Gastrocnemius medialis (tissue), 4 donors: ENCODE data around the gene N4BP3. TPM values are rescaled to one million over a fixed set of nuclear protein-coding genes. Genes with fewer than 3 reads are reported as not detected.
"Not testable (repeated sequence)": the region's sequence is repeated elsewhere in the genome, so short reads cannot be mapped to it uniquely, and the experiment has no call there.

ENCODE experiments used
- ATAC-seq, 2 donors: fragments of 150-250 bp; one replicate each; pipeline ENCODE4 v1.9.1; 2016
- DNase-seq, 2 donors: peaks; one replicate each; pipeline ENCODE4 v3.0.0-alpha.2; 2019
- H3K27ac ChIP-seq, 4 donors: fragments of 200-600 bp; sonication (generic); 1 replicate in 1 of 4; 2 replicates in 3 of 4; pipeline ENCODE4 v1.5.1; 2016 to 2018; ENCODE audit warnings: mild to moderate bottlenecking in 2 of 4, moderate library complexity in 1 of 4
- H3K27me3 ChIP-seq, 3 donors: fragments of 200-600 bp; sonication (generic) in 2 of 3; 1 replicate in 1 of 3; 2 replicates in 2 of 3; pipeline versions ENCODE4 v1.5.1 to v1.6.0; 2016 to 2019; ENCODE audit warnings: mild to moderate bottlenecking in 1 of 3, moderate library complexity in 1 of 3
- H3K36me3 ChIP-seq, 2 donors: fragments of 200-600 bp; sonication (generic) in 1 of 2; one replicate each; pipeline ENCODE4 v1.5.1; 2017 to 2018
- H3K4me1 ChIP-seq, 2 donors: fragments of 200-600 bp; sonication (generic) in 1 of 2; one replicate each; pipeline ENCODE4 v1.5.1; 2016 to 2017; ENCODE audit warnings: mild to moderate bottlenecking in 2 of 2
- H3K4me3 ChIP-seq, 4 donors: fragments of 200-600 bp; sonication (generic) in 3 of 4; 1 replicate in 1 of 4; 2 replicates in 3 of 4; pipeline ENCODE4 v1.5.1; 2016 to 2019; ENCODE audit warnings: mild to moderate bottlenecking in 2 of 4
- H3K9me3 ChIP-seq, 3 donors: fragments of 200-600 bp; sonication (generic) in 2 of 3; 1 replicate in 1 of 3; 2 replicates in 2 of 3; pipeline ENCODE4 v1.5.1; 2016 to 2019
- POLR2A ChIP-seq, 2 donors: fragments of 450-650 bp; IDR thresholded peaks; one replicate each; pipeline ENCODE4 v1.6.1; 2017; ENCODE audit warnings: antibody characterized with exemption in 2 of 2, mild to moderate bottlenecking in 2 of 2, moderate library complexity in 2 of 2
- in situ Hi-C, 4 donors: fragments of 200-750 bp; cut with MboI; loops; one replicate each; pipeline versions ENCODE4 v1.15.0 to v1.8.0; 2017; ENCODE audit warnings: low sequenced_read_pairs in 4 of 4
- intact Hi-C: fragments of 100-400 bp; cut with DNase I; formaldehyde crosslinking; loops from one replicate; pipeline ENCODE4 v1.15.1; 2023; ENCODE audit warnings: low total_unique reads
- total RNA-seq, 4 donors: library from RNA; depleted of rRNA; stranded (reverse); fragments of >200 nt; gene quantifications; one replicate each; pipeline versions ENCODE4 v1.1.0 to v1.2.3, GENCODE V29; 2016
- TF ChIP-seq, protein P1 (sequence below), 5 experiments: fragments of 450-650 bp in 3 of 5; fragments of 200-600 bp in 2 of 5; sonication (generic) in 2 of 5; IDR thresholded peaks in 4 of 5; conservative IDR thresholded peaks in 1 of 5; 1 replicate in 4 of 5; 2 replicates in 1 of 5; pipeline ENCODE4 v1.5.1; 2016 to 2019; ENCODE audit warnings: antibody characterized with exemption in 5 of 5, mild to moderate bottlenecking in 3 of 5, moderate library complexity in 3 of 5

N4BP3 gene
- total RNA-seq, 4 donors from 2014 or later: 1.6 to 3.2 (median 2.1) TPM

DNA sequence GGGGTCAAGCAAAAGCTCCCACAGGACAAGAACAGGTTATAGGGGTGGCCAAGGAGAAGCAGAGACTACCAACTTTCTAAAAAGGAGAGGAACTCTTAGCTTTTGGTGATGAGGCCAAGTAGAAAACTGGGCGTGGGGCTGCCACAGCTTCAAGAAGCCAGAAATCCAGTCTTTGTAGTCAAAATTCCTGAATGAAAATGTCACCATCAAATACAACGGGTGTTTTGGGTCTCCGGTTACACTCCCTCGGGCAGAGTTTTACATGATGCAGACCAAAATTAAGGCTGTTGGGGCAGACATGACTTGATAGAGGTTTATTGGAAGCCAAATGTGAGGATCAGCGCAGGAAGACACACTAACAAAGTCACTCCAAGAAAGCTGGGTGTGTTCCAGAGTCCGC, 29.4 kb upstream of the N4BP3 start:
- Histone ChIP-seq H3K4me1 (no peaks in the 10 kb centered on the region), H3K9me3 (no peaks in the 10 kb centered on the region), H3K27me3 (peaks cover 0 to 6% (median 3%) of the 10 kb centered on the region in 3 donors), H3K27ac (no peak overlapping the region), H3K4me3 (no peak overlapping the region), H3K36me3 (no peaks in the 10 kb centered on the region)
- ATAC-seq: no peak
- TF ChIP-seq, protein P1, sequence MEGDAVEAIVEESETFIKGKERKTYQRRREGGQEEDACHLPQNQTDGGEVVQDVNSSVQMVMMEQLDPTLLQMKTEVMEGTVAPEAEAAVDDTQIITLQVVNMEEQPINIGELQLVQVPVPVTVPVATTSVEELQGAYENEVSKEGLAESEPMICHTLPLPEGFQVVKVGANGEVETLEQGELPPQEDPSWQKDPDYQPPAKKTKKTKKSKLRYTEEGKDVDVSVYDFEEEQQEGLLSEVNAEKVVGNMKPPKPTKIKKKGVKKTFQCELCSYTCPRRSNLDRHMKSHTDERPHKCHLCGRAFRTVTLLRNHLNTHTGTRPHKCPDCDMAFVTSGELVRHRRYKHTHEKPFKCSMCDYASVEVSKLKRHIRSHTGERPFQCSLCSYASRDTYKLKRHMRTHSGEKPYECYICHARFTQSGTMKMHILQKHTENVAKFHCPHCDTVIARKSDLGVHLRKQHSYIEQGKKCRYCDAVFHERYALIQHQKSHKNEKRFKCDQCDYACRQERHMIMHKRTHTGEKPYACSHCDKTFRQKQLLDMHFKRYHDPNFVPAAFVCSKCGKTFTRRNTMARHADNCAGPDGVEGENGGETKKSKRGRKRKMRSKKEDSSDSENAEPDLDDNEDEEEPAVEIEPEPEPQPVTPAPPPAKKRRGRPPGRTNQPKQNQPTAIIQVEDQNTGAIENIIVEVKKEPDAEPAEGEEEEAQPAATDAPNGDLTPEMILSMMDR (IDR thresholded peaks at IDR 0.05 in 4 of 5, conservative IDR thresholded peaks at IDR 0.05 in 1 of 5): no peak
- no peak for TF ChIP-seq POLR2A (IDR thresholded peaks at IDR 0.05)
- intact Hi-C loops (no loop called here), in situ Hi-C loops (no loop called here)
- DNase-seq: no peak

DNA sequence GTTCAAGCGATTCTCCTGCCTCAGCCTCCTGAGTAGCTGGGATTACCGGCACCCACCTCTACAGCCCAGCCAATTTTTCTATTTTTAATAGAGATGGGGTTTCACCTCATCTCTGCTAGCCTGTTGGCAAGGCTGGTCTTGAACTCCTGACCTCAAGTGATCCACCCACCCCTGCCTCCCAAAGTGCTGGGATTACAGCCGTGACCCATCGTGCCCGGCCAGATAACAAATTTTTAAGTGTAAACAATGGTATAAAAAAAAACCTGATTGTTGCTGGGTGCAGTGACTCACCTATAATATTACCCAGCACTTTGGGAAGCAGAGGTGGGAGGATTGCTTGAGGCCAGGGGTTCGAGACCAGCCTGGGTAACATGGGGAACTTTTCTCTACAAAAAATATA, 28.0 kb upstream of the N4BP3 start:
- peaks cover 0 to 6% (median 3%) of the 10 kb centered on the region in 3 donors for H3K27me3 ChIP-seq
- H3K4me1 ChIP-seq: no peaks in the 10 kb centered on the region
- ATAC-seq: no peak
- DNase-seq: no peak
- no peak for TF ChIP-seq POLR2A (IDR thresholded peaks at IDR 0.05)
- TF ChIP-seq, protein P1 (IDR thresholded peaks at IDR 0.05 in 4 of 5, conservative IDR thresholded peaks at IDR 0.05 in 1 of 5): no peak
- in situ Hi-C loops: no loop called here
- H3K36me3 ChIP-seq: no peaks in the 10 kb centered on the region
- intact Hi-C loops: no loop called here
- H3K9me3 ChIP-seq: no peaks in the 10 kb centered on the region
- no peak overlapping the region for H3K4me3 ChIP-seq
- H3K27ac ChIP-seq: no peak overlapping the region

DNA sequence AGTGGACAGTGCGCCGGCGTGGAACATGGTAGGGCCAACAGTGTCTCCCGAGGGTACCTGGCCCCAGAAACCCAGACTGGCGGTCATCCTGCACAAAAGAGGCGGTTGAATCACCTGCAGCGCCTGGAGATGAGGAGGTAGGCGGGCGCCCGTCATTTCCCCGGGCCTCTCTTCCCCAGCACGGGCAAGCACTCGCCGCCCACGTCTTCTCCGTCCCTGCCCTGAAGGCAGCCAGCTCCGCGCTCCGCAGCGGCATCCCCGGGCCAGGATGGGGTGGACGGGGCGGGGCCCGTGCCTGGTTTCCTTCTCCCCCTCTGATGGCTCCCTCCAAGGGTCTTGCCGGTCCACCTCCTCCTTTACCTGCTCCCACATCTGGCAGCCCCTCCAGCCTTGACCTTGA, 27.1 kb upstream of the N4BP3 start:
- Histone ChIP-seq H3K9me3 (no peaks in the 10 kb centered on the region), H3K4me1 (no peaks in the 10 kb centered on the region), H3K27ac (no peak overlapping the region), H3K4me3 (no peak overlapping the region), H3K27me3 (peaks cover 0 to 6% (median 3%) of the 10 kb centered on the region in 3 donors), H3K36me3 (no peaks in the 10 kb centered on the region)
- in situ Hi-C loops (no loop called here), intact Hi-C loops (no loop called here)
- ATAC-seq (no peak), DNase-seq (no peak)
- TF ChIP-seq, protein P1 (IDR thresholded peaks at IDR 0.05 in 4 of 5, conservative IDR thresholded peaks at IDR 0.05 in 1 of 5): no peak
- no peak for TF ChIP-seq POLR2A (IDR thresholded peaks at IDR 0.05)

DNA sequence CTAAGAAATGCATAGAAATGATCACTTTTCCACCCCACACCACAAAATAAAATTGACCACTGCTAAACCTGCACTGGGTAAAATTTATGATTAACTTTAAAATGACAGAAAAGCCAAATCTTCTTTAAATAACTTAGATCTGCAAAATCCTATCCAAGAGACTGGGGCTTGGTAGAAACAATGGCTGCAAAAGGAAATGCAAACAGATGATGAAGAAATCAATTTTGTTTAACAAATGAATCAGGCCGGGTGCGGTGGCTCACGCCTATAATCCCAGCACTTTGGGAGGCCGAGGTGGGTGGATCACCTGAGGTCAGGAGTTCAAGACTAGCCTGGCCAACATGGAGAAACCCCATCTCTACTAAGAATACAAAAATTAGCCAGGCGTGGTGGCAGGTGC, 26.1 kb upstream of the N4BP3 start:
- H3K4me3 ChIP-seq, intact Hi-C loops, H3K27ac ChIP-seq, ATAC-seq, DNase-seq, H3K27me3 ChIP-seq, H3K9me3 ChIP-seq, in situ Hi-C loops, H3K36me3 ChIP-seq, H3K4me1 ChIP-seq: not testable (repeated sequence)

DNA sequence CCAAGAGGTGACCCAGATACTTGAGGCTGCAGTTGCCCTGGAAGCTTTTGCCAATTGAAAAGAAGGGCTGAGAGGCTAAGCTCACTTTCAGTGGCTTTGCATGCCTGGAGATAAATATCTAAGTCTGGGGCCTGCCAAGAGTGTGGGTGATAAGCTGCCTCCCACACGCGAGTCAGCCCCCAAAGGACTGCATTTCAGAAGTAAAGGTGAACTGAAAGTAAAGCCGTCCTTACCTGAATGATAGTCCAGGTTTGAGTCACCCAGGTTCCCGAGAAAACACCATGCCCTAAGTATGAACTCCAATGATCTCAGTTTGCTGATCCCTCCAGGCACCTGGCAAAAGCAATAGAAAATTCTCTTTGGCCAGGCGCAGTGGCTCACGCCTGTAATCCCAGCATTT, 22.5 kb upstream of the N4BP3 start:
- Histone ChIP-seq H3K9me3 (no peaks in the 10 kb centered on the region), H3K27ac (no peak overlapping the region), H3K27me3 (peaks cover 0 to 6% (median 3%) of the 10 kb centered on the region in 3 donors), H3K4me1 (no peaks in the 10 kb centered on the region), H3K4me3 (no peak overlapping the region), H3K36me3 (no peaks in the 10 kb centered on the region)
- no peak for DNase-seq
- TF ChIP-seq POLR2A (IDR thresholded peaks at IDR 0.05): no peak
- TF ChIP-seq, protein P1 (IDR thresholded peaks at IDR 0.05 in 4 of 5, conservative IDR thresholded peaks at IDR 0.05 in 1 of 5): no peak
- no peak for ATAC-seq
- intact Hi-C loops: no loop called here
- in situ Hi-C loops: no loop called here
